NCI-H146 (cell line): Measurements from ENCODE around the gene RFTN1.
A peak's percentile ranks its signal among the peaks of the same experiment; 100 is the strongest.

ENCODE experiments used
- DNase-seq: peaks from one replicate; lab custom pipeline; 2025; lab: John Stamatoyannopoulos, UW

Gene RFTN1

DNA sequence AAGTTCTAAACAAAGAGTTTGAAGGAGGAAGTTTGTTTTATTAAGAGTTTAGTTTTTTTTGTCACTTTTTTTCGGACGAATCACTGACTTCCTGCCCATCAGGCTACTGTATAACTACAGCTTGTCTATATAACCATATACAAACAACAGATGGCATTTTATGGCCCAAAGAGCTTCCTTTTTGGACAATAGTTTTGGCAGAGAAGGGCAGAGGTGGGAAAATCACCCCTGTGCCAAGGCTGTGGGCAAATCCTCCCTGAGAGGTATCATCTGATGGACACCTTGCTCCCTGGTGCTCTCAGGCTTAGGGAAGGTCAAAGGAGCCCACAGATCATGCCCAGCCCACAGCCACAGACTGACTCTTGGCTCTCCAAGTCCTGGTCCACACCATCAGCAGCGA lies 135.1 kb downstream of the RFTN1 start:
- no peak for DNase-seq

DNA sequence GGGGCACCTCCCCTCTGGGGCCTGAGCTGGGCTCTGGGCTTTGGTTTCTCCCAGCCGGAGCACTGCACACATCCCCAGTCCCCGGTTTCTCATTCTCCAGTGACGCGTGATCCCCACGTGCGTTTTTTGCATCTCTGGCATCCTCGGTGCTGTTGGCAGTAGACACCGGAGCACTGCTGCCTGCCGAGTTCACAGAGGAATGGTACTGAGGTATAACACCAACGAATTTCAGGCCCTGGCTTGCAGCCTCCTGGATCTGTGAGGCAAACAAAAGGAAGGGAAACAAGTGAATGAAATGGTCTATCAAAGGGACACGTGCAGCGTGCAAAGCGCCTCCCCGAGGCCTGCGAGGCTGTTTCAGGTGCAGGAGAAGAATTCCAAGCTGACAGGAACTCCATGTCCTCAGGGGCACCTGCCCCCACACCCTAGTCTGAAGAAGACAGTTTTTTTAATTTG lies 135.6 kb downstream of the RFTN1 start:
- DNase-seq = no peak

DNA sequence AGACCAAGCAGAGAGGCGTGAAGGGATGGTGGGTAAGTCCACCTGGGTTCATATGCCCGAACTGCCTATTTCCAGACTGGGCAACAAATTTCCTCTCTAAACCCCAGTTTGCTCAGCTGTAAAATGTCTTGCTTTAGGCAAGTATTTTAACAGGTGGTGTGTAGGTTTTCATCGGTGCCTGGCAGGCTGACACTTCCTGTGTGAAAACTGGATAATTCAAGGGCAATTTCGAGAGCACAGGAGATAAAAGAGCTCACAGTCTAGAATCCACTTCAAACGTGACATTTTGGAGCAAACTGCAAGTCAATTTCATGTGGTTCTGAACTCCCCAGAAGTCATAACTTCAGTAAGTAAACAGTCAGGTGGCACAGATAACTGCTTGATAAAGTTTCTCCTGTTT lies 136.3 kb downstream of the RFTN1 start:
- peak; percentile 22 for DNase-seq

DNA sequence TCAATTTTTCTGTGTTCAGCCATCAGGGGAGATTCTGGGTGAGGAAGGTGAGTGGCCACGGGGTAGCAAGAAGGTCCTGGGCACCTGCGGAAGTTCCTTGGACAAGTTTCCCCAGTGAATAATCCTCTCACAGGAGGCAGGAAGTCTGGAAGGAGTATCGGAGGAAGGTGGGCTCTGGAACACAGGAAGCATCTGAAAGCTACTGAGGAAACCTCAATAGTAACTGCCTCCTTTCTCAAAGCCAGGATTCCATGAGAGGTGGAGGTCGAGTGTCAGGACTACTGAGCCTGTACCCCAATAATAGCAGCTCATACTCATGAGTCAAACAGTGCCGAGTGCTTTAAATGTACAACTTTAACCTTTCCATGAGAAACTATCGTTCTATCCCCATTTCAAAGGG lies 137.6 kb downstream of the RFTN1 start:
- DNase-seq = no peak

DNA sequence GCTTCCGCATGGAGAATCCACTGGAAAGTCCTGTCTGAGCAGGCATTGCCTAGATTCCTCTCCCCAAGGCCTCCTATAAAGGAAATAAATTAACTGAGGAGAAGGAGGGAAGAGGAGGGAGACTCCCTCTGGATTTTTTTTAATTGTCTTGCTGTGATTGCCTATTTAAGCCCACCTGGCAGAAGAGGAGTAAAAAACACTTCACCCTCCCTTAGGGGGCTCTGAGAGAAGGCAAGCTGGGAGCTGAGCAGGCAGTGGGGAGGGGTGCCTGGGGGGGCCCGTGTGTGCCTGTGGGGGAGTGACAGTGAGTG lies 138.6 kb downstream of the RFTN1 start:
- DNase-seq = no peak

DNA sequence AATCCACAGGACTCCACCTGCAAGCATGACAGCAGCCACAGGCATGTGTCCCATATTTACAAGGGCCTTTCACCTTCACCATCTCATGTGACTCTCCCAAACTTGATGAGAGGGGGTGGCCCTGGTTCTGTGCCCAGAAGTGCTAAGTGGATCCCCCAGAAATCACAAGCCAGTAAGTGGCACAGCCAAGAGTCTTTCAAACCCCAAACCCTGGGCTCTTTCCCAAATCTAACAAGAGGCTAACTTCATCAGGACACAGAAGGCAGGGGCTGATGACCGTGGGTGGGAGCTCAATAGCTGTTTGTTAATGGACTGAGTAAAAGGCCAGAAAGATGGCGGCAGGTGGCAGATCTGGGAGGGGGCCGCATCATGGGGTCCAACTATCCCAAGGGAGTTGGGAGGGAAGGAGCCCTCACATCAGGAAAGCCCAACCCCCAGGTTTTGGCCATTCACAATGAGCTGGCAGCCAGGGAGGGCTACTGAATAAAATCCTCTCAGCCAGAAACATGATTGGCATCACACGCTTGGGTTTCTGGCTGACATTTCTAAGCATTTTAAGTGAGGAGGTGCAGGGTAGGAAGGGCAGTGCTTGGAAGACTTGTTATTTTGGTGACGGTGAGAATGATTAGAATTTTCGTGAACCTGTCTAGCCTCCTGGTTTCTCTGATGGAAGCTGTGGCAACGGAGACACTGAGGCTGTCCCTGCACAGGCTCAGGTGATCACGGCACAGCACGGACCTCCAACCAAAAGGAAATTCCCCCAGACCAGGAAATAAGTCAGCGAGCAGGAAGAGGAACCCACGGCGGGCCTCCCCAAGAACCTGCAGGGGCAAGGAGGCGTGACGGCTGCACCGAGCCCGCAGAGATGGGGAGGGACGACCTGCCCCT lies 139.2 kb downstream of the RFTN1 start:
- no peak for DNase-seq

DNA sequence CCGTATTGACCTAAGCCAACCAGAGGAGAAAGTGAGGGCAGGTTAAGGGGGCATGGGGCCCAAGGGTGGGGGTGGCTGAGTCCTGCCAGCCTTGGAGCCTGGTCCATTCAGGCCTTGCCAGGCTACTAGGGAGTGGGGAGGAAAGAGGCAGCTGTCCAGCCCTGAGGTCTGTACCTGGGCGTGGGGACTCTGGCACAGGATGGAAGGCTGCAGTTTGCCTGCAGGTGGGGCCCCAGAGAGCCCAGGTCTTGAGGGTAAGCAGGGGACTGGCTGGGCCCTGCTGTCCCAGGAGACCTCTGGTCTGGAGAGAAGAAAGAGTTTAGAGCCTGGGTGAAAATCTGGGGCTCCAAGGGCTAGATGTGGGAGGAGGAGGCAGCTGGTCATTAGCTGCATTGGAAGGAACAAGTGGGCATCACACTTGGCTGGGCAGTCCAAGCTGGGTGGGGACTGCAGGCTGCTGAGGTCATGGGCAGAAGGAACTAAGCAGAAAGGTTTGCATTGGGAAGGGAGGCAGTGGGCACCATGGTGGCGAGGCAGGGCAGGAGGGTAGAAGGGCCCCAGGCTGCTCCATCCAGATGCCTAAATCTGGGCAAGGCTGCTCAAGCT lies 140.1 kb downstream of the RFTN1 start:
- no peak for DNase-seq

DNA sequence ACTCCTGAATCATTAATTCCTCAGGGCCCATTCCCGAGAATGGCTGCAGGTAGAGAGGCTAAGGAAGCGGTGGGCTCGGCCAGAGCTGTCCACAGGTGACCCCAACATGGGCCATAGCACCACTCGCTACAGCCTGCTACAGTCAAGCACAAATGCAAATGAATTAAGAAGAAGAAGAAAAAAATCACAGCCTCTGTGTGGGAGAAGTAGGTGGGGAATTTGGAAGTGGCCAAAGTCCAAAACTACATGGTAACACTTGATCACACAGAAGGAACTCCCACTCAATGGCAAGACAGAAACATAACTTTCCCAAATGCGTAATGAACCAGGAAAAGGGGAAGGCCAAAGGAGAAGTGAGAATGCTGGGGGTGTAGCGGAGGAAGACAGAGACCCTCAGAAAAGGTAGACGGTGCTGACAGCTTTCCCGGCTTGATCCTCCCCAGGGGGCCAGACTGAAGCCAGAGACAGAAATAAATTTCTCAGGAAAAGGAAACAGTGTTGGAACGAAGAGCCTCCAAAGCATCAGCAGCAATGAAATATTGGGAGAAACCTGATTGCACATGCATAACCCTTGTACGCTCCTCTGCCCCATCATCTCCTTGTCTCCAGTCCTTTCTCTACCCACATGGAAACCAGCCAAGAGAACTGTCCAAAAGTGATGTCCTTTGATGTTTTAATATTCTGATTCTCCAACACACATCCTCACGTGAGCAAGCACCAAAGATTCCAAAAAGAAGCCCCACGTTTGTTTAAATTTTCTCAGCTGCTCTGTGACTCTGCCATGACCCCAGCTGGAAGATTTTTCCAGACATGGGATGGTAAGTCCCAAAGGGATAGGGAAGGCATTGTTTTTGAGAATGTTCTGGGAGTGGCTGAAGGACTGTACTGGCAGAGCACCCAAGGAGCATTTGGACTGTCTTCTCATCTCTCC lies 140.9 kb downstream of the RFTN1 start:
- DNase-seq = no peak

DNA sequence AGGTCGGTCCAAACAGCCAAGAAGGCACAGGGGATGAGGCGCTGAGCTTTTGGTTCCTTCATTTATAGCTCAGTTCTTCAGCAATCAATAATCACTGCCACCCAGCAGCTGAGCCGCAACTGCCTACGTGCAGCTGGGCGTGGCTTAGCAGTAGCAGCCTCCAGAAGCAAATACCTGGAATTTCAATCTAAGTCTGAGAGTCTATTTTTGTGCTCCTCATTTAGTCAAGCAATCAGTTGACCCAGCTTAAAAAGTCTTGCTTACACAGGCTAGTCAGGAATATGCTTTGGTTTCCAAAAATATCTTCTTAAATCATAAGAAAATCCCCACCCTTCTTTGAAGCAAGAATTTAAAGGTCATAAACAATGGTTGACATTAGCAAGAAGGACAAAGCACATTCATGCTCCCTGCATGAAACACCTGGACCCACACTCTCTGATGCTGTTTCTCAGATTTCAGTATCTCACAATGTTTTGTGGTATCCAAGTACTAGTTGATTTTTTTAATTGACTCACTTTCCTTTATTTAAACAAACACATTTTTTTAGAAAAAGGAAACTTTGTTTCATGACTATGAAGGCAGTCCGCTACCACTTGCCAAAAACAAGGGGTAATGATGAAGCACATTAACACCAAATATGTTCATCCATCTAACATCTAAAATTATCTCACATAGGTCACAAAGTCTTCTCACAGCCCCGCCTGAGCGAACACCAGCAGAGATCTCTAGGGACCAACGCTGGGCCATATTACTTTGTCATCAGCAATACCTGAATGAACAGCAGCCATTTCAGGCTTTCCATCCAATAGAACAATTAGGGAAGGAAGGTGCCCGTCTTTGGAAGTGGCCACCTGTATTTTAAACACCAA lies 142.4 kb downstream of the RFTN1 start:
- peak; percentile 63 for DNase-seq

DNA sequence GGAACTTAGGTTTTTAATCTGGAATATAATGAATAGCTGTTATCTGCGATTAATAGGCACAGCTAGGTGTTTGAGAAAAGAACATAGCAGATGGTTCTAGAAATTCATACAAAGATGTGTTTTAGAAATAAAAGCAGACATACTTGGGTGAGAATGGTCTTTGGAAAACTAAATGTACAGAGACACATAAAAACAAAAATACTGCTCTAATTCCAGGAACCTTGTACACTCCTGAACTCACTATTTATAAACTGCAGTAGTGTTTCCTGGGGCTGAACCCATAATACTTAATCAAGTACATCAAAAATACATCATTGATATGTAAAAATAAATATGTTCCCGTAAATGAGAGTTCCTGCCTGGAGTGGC lies 143.0 kb downstream of the RFTN1 start:
- no peak for DNase-seq

DNA sequence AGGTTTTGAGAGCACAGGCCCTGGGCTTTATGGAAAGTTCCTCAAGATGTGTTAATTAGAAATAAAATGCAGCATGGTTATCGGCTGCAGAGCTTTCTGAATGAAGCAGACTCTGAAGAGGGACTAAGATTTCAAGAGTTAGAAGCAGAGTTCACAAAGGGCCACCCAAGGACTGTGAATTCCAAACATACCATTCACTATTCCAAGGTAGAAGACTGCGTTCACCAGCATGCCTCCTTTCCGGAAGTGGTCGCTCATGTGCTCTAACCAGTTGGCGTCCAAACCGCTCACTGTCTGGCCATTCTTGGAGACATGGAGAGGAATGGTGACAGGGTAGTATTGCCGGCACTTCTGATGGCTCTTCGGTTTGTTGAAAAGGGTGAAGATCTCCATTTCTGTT lies 143.6 kb downstream of the RFTN1 start:
- no peak for DNase-seq

DNA sequence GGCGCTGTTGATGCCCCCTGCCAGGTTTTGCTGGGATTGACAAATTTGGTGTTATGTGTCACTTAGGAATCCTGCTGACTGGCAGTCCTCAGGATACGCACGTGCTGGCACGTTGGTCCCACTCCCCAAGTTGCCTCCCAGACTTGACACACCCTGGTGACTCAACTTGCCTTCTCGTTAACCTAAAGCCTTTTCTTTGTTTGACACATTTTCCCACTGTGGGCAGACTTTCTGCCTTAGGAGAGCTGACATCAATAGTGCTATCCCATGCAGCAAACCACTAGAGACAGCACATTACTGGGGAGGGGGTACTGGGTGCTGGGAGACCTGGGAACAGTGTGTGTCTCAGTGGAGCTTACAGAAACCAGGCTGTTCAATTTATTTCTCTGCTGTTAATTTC lies 144.2 kb downstream of the RFTN1 start:
- DNase-seq = no peak

DNA sequence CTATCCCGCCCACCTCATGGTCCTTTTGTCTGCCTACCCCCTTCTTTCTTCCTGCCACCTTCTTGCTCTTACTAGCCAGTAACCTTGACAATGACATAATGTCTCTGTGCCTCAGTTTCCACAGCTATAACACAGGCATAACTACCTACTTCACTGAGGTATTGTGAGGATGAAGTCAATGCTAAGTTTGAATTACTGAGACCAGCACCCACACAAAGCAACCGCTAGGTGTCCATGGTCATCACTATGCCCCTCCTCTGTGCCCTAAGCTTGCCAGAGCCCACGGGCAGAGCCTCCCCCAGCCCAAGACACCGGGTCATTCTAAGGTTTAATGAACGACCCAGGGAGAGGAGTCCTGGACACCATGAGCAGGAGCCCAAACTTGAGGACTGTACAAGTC lies 146.9 kb downstream of the RFTN1 start:
- no peak for DNase-seq

DNA sequence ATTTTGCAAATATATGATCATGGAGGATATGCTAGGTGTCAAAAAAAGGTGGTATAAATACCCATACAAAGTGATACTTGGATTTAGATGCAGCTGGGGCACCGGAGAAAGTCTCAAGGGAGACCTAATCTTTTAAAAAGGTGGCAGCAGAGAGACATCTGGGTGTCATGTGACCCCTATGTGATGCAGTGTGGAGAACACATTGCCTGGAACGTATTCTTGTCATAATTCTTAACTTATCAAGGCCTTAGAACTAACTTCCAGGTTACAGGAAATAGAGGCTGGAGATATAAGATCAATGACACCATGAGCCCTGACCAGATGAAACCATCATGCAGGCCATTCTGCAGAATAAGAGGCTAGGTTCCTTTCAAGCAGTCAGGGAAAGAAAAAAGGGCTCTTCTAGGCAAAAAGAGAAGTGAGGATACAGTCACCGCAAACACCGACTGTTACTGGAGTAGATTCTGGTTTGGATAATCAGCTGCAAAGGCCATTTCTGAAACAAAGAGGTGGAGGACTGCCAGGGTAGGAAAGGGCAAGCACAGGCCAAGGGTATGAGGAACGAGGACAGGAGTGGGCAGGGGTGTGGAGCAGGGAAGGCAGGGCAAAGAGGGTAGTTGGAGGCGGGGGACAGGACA lies 147.9 kb downstream of the RFTN1 start:
- no peak for DNase-seq

DNA sequence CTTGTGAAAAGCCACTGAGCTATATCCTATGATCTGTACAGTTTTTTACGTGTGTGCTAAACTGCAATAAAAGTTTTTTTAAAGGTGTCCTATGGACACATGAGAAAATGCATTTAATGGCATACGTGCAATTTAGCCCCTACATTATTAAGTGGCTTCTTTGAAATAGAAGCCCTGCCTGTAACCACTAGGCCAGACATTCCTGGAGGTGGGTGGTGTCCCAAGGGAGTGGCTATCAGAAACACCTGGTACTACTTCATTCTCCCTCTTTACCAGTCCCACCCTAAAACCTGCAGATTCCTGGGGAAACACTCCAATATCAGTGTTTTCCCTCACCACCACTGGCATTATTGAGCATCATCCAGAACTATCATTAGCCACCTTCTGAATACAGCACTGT lies 148.5 kb downstream of the RFTN1 start:
- no peak for DNase-seq

DNA sequence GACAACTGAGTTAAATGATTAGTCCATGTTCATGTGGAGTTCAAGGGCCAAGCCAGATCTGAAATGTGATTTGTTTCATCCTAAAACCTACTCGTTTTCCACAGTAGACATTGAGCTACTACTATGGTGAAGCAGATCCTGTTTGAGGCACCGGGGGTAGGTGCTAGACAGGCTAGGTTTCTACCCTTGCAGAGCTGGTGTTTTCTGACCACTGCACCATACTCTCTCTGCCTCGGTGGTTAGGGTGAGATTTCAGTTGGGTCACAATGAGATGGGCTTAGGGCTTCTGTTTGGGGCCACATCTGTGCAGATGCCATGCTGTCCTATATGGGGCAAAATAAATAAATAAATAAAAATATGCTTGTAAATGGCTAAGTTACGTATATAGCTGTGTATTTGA lies 149.2 kb downstream of the RFTN1 start:
- DNase-seq = no peak

DNA sequence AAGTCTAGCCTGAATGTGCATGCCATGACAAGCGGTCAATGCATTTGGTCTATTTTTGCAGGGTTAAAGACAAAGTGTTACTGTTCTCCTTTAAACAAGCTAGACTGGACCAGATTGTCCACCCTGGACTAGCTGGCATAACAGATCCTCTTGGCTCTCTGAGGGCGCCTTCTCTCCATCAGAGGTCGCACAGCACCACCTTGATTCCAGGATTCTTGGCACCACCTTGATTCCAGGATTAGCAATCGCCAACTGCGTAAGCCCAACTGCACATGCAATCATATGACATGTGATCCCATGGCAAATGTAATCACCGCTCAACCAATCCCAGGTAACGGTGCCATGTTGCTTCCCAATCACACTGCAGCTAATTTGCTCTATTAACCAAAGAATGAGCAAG lies 149.9 kb downstream of the RFTN1 start:
- no peak for DNase-seq

DNA sequence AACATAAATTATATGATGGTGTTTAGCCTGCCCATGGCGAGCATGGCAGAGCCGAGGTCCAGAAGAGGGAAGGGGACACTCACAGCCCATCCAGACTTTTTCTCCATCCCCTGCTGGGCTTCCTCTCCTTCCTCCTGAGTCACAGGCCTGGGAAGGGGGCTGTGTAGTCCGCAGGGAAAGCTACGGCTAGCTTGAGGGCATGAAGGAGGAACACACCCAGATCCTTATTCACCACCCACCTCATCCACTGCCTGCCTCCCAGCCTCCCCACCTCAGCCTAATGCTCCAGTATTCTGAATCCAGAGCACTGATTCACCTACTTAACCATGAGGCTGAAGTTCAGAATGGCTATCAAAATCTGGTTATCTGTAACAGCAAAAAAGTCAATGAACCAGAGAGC lies 150.7 kb downstream of the RFTN1 start:
- DNase-seq = no peak

DNA sequence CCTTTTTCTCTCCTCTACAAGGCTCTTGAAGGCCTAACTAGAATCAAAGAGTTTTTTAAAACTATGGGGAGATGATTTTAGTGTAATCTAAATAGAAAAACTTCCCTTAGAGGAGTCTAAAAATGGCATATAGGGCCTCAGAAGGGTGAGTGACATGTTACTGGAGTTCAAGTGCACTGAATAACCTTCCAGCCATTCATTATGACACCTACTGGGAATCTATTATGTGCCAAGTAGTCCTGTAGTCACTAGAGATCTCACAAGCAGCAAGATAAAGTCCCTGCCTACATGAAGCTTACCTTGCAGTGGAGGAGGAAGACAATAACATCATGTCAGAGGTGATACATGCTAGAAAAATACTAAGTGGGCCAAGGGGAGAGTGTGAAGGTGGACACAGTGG lies 152.4 kb downstream of the RFTN1 start:
- no peak for DNase-seq

DNA sequence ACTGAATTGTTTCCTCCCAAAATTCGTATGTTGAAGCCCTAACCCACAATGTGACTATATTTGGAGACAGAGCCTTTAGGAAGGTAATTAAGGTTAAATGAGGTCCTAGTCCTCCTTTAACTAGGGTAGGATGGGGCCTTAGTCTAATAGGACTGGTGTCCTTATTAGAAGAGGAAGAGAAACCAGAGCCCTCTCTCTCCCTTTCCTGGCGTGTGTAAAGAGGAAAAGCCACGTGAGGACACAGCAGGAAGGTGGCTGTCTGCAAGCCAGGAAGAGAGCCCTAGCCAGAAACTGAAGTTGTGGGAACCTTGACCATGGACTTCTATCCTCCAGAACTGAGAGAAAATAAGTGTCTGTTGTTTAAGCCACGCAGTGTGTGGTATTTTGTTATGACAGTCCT lies 154.2 kb downstream of the RFTN1 start:
- DNase-seq = no peak

DNA sequence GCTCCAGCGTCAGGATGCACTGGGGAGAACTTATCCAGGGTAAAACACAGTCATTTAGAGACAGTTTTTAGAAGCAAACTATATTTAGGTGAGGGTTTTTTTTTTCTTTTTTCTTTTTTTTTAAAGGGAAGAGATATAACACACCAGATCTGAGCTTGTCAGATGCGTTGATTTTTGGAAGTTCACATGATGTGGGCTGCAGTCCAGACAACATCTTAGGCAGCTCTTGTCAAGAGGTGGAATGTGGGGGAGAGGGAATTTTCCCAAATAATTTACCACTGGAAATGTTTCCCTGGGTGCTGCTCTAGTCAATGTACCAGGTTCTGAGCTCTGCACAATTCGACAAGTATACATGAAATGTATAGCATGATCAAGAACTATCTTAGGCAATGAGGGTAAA lies 155.2 kb downstream of the RFTN1 start:
- DNase-seq = no peak
